Ishikawa (cell line): ENCODE data around the gene DOCK2.
A peak's percentile ranks its signal among the peaks of the same experiment; 100 is the strongest.

Experiments used
- CEBPB ChIP-seq: IDR thresholded peaks from 2 replicates; pipeline ENCODE4 v1.6.1; 2012
- CREB1 ChIP-seq: IDR thresholded peaks from 2 replicates; pipeline ENCODE4 v1.6.1; 2012; ENCODE audit warnings: low read depth
- EGR1 ChIP-seq: IDR thresholded peaks from 2 replicates; pipeline ENCODE4 v1.6.1; 2012
- EP300 ChIP-seq: IDR thresholded peaks from 2 replicates; pipeline ENCODE4 v1.6.1; 2012; ENCODE audit warnings: borderline replicate concordance
- FOXM1 ChIP-seq: IDR thresholded peaks from 2 replicates; pipeline ENCODE4 v1.6.1; 2012; ENCODE audit warnings: low read depth, borderline replicate concordance
- MAX ChIP-seq: IDR thresholded peaks from 2 replicates; pipeline ENCODE4 v1.6.1; 2012
- NFIC ChIP-seq: IDR thresholded peaks from 2 replicates; pipeline ENCODE4 v1.6.1; 2012
- RAD21 ChIP-seq: IDR thresholded peaks from 2 replicates; pipeline ENCODE4 v1.6.1; 2012; ENCODE audit warnings: low read depth
- REST ChIP-seq: IDR thresholded peaks from 2 replicates; pipeline ENCODE4 v1.6.1; 2012; ENCODE audit warnings: low read depth, mild to moderate bottlenecking
- TAF1 ChIP-seq: IDR thresholded peaks from 2 replicates; pipeline ENCODE4 v1.6.1; 2012; ENCODE audit warnings: low read depth, mild to moderate bottlenecking
- TCF12 ChIP-seq: IDR thresholded peaks from 2 replicates; pipeline ENCODE4 v1.6.1; 2012; ENCODE audit warnings: low read depth
- TEAD4 ChIP-seq: IDR thresholded peaks from 2 replicates; pipeline ENCODE4 v1.6.1; 2012
- USF1 ChIP-seq: IDR thresholded peaks from 2 replicates; pipeline ENCODE4 v1.6.1; 2012
- YY1 ChIP-seq: IDR thresholded peaks from 2 replicates; pipeline ENCODE4 v1.6.1; 2012; ENCODE audit warnings: low read depth
- ZBTB7A ChIP-seq: IDR thresholded peaks from 2 replicates; pipeline ENCODE4 v1.6.1; 2012; ENCODE audit warnings: low read depth

DOCK2 gene

GRCh38 chr5:169910393-169910792 lies 273.3 kb downstream of the DOCK2 start:
- TF ChIP-seq ZBTB7A (no peak), USF1 (no peak), RAD21 (no peak), YY1 (no peak), TEAD4 (no peak), EP300 (no peak)

GRCh38 chr5:169911448-169912212 lies 274.6 kb downstream of the DOCK2 start:
- TF ChIP-seq ZBTB7A: no peak
- TF ChIP-seq TEAD4: no peak
- no peak for TF ChIP-seq MAX
- no peak for TF ChIP-seq CEBPB
- no peak for TF ChIP-seq YY1
- no peak for TF ChIP-seq TAF1
- no peak for TF ChIP-seq EGR1
- no peak for TF ChIP-seq EP300
- no peak for TF ChIP-seq TCF12
- TF ChIP-seq USF1: no peak
- TF ChIP-seq NFIC: no peak
- TF ChIP-seq FOXM1: no peak
- no peak for TF ChIP-seq RAD21
- no peak for TF ChIP-seq CREB1

GRCh38 chr5:169913479-169913878 lies 276.4 kb downstream of the DOCK2 start:
- no peak for TF ChIP-seq NFIC
- no peak for TF ChIP-seq REST
- TF ChIP-seq TAF1: no peak
- no peak for TF ChIP-seq CREB1
- TF ChIP-seq USF1: no peak
- TF ChIP-seq TCF12: no peak
- no peak for TF ChIP-seq MAX

- no peak for TF ChIP-seq ZBTB7A
- peak; percentile 62 for TF ChIP-seq REST
Observed at GRCh38 chr5:169914766-169915165, 277.7 kb downstream of the DOCK2 start.

GRCh38 chr5:169917500-169917899 lies 280.4 kb downstream of the DOCK2 start:
- TF ChIP-seq MAX (no peak), EP300 (no peak), REST (no peak), FOXM1 (no peak), CREB1 (no peak), ZBTB7A (no peak), USF1 (no peak), YY1 (no peak), CEBPB (no peak), TEAD4 (no peak), EGR1 (no peak), RAD21 (no peak), NFIC (no peak), TCF12 (no peak), TAF1 (no peak)
